ENCODE measurements around the gene PRR22. TPM values are rescaled to one million over a fixed set of nuclear protein-coding genes. Genes with fewer than 3 reads are reported as not detected.

The PRR22 gene
- total RNA-seq, 1 experiment from 2014 or later, result 8.1 TPM

DNA sequence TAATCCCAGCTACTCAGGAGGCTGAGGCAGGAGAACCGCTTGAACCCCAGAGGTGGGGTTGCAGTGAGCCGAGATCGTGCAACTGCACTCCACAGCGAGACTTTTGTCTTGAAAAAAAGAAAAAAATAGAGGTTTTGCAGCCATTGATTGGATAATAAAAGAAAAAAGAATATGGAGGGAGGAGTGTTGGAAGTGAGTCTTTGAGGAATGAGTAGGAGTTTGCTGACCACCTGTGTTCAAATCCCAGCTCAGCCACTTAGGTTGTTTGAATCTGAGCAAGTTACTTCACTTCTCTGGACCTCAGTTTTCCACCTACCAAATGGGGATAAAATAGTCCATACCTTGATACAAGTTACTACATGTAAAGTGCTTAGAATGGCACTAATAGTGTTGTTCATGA is 26.6 kb upstream of the PRR22 start:
- H2BK20ac ChIP-seq (ENCODE audit: low read depth, low read length, poor library complexity, severe bottlenecking), result no peak overlapping the region
- H3K23ac ChIP-seq (ENCODE audit: insufficient read length, low read depth, low read length), result no peak overlapping the region
- no peak overlapping the region for H3K4ac ChIP-seq (ENCODE audit: low read depth, low read length)
- no peaks in the 10 kb centered on the region for H3K27me3 ChIP-seq (ENCODE audit: insufficient read depth, low read length)
- no peak overlapping the region for H3K14ac ChIP-seq (ENCODE audit: insufficient read depth, low read length)
- no peaks in the 10 kb centered on the region for H3K4me1 ChIP-seq (ENCODE audit: insufficient read depth, low read length)
- no peak overlapping the region for H3K27ac ChIP-seq (ENCODE audit: insufficient read length, low read depth, low read length)
- no peaks in the 10 kb centered on the region for H3K9me3 ChIP-seq (ENCODE audit: control insufficient read depth, low read depth, low read length)
- no peak overlapping the region for H2BK120ac ChIP-seq (ENCODE audit: low read depth, low read length, poor library complexity, severe bottlenecking)
- no peak for TF ChIP-seq CTCF (conservative IDR thresholded peaks at IDR 0.05)
- no peak overlapping the region for H3K4me3 Mint-ChIP-seq
- H2BK5ac ChIP-seq (ENCODE audit: insufficient read length, low read length), result no peak overlapping the region
- H4K5ac ChIP-seq (ENCODE audit: insufficient read length, low read depth, low read length), result no peak overlapping the region
- no peaks in the 10 kb centered on the region for H4K20me1 ChIP-seq (ENCODE audit: control insufficient read depth, insufficient read depth, insufficient read length)
- no peak overlapping the region for H3K9ac ChIP-seq (ENCODE audit: extremely low read depth, insufficient read length, low read length)
- H3T11ph ChIP-seq (ENCODE audit: low read length), result no peak overlapping the region
- no peak overlapping the region for H4K8ac ChIP-seq (replicated peaks; ENCODE audit: insufficient read length, low read depth, low read length)
- no peak overlapping the region for H2AK5ac ChIP-seq (ENCODE audit: insufficient read length, low read length)
- no CpG with 5 or more reads among the region's 4 CpGs for WGBS (ENCODE audit: extremely low coverage, insufficient read length, low lambda C conversion rate)
- no peaks in the 10 kb centered on the region for H3K23me2 ChIP-seq (ENCODE audit: insufficient read length, low read depth, low read length, poor library complexity, severe bottlenecking)
- DNase-seq, result no peak
- no peaks in the 10 kb centered on the region for H3K79me2 ChIP-seq (ENCODE audit: insufficient read depth, low read length)
- H3K79me1 ChIP-seq (ENCODE audit: insufficient read depth, low read depth, low read length, poor library complexity, severe bottlenecking), result no peaks in the 10 kb centered on the region
- H4K91ac ChIP-seq (ENCODE audit: insufficient read length, low read depth, low read length), result no peak overlapping the region
- H3K56ac ChIP-seq (ENCODE audit: insufficient read length, low read depth, low read length), result no peak overlapping the region
- no peaks in the 10 kb centered on the region for H3K9me3 Mint-ChIP-seq
- no peak overlapping the region for H2AFZ ChIP-seq (ENCODE audit: low read length)
- no peak overlapping the region for H2BK15ac ChIP-seq (ENCODE audit: low read depth, low read length)
- no peaks in the 10 kb centered on the region for H3K36me3 Mint-ChIP-seq (ENCODE audit: insufficient read depth in 1 of 3, low read depth in 3 of 3)
- no peak overlapping the region for H3K18ac ChIP-seq (ENCODE audit: insufficient read length, low read depth, low read length)
- H3K4me2 ChIP-seq (ENCODE audit: insufficient read depth, insufficient read length, low read length), result no peak overlapping the region
- H3K27ac Mint-ChIP-seq, result no peak overlapping the region
- H2BK12ac ChIP-seq (ENCODE audit: insufficient read length, low read depth, low read length), result no peak overlapping the region
- H3K4me1 Mint-ChIP-seq, result peaks cover 8 to 9% of the 10 kb centered on the region in 2 experiments
- H3K27me3 Mint-ChIP-seq (ENCODE audit: low read depth), result peaks cover 12% of the 10 kb centered on the region

Data from H9 (cell line).